Activated naive CD4-positive, alpha-beta T cell treated with anti-CD3 and anti-CD28 coated beads, Interleukin-2, amount 10 ng/mL, durations not matched to agents 7 days and 5 days (primary cell): ENCODE data around the gene THRAP3.
"Not testable (repeated sequence)": the region's sequence is repeated elsewhere in the genome, so short reads cannot be mapped to it uniquely, and the experiment has no call there.

ENCODE experiments used
- CTCF ChIA-PET: fragments of 350-600 bp; sonication (Branson Sonifier 250); formaldehyde crosslinking; loops from one replicate; lab custom pipeline; 2021; ENCODE audit warnings: antibody characterized with exemption; lab: Charles Lee
- DNase-seq: peaks from one replicate; pipeline ENCODE4 v3.0.0-alpha.2; 2020
- H3K27ac Mint-ChIP-seq: one replicate; pipeline ENCODE4 v1.8.0; 2021; ENCODE audit warnings: mild to moderate bottlenecking, moderate library complexity, mixed read lengths
- H3K27me3 Mint-ChIP-seq: one replicate; pipeline ENCODE4 v1.8.0; 2021; ENCODE audit warnings: mild to moderate bottlenecking, mixed read lengths
- H3K36me3 Mint-ChIP-seq: one replicate; pipeline ENCODE4 v1.8.0; 2021; ENCODE audit warnings: mixed read lengths
- H3K4me1 Mint-ChIP-seq: one replicate; pipeline ENCODE4 v1.8.0; 2021; ENCODE audit warnings: mixed read lengths
- H3K4me3 Mint-ChIP-seq: one replicate; pipeline ENCODE4 v1.8.0; 2021; ENCODE audit warnings: mild to moderate bottlenecking, moderate library complexity, mixed read lengths
- H3K9me3 Mint-ChIP-seq: one replicate; pipeline ENCODE4 v1.8.0; 2021; ENCODE audit warnings: mixed read lengths

THRAP3 gene

DNA sequence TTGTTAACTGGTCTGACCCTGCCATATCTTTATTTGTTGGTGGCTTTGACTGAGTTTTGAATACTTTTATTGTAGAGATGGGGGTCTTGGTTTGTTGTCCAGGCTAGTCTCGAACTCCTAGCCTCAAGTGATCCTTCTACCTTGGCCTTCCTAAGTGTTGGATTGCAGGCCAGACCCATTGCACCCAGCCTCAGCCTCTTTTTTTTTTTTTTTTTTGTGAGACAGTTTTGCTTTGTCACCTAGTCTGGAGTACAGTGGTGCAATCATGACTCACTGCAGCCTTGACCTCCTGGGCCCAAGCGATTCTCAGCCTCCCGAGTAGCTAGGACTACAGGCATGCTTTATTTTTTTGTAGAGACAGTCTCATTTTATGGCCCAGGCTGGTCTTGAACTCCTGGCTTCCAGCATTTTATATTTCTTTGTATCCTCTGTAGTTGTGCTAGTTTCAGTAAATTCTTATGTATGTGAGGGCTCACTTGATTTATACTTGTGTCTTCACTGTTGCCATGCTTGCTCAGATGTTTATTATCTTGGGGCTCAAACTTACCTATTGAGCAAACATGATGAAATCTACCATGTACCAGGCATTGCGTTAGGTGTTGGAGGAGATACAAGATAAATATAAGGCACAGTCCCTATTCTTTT lies 24.1 kb downstream of the THRAP3 start:
- H3K27me3 Mint-ChIP-seq, result no peaks in the 10 kb centered on the region
- H3K9me3 Mint-ChIP-seq, result no peaks in the 10 kb centered on the region
- peaks cover 23% of the 10 kb centered on the region for H3K36me3 Mint-ChIP-seq
- CTCF ChIA-PET, result no interaction called here
- no peak overlapping the region for H3K4me3 Mint-ChIP-seq
- no peak overlapping the region for H3K27ac Mint-ChIP-seq
- H3K4me1 Mint-ChIP-seq, result peaks cover 9% of the 10 kb centered on the region
- DNase-seq, result no peak

DNA sequence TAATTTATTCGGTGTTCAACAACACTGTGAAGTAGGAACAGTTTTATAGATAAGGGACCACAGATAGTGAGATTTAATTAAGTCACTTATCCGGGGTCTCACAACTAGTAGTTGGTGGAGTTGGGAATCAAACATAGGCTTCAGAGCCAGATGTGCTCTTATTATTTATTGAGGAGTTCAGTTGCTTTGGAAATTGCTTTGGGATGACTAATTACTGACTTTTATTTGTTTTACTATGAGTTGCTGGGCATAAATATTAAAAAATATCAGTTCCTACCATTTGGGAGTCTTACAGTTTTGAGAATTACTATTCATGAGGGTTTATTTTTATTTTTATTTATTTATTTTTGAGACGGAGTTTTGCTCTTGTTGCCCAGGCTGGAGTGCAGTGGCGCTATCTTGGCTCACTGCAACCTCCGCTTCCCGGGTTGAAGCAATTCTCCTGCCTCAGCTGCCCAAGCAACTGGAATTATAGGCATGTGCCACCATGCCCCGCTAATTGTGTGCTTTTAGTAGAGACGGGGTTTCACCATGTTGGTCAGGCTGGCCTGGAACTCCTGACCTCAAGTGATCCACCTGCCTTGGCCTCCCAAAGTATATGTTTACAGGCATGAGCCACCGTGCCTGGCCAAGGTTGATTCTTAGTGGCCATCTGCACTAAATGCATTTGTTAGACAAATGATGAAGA lies 27.7 kb downstream of the THRAP3 start:
- Mint-ChIP-seq H3K36me3 (peaks cover 13% of the 10 kb centered on the region), H3K4me1 (peaks cover 8% of the 10 kb centered on the region), H3K27me3 (no peaks in the 10 kb centered on the region), H3K27ac (no peak overlapping the region), H3K4me3 (no peak overlapping the region), H3K9me3 (no peaks in the 10 kb centered on the region)
- DNase-seq, result no peak
- CTCF ChIA-PET, result no interaction called here

DNA sequence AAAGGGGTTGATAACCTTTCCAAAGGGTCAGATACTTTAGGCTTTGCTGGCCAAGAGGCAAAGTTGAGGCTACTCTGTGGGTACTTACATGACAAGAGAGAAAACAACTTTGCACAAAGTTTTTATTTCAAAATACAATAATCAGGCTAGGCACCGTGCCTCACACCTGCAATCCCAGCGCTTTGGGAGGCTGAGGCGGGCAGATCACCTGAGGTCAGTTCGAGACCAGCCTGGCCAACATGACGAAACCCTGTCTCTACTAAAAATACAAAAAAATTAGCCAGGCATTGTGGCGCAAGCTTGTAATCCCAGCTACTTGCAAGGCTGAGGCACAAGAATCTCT lies 28.2 kb downstream of the THRAP3 start:
- H3K4me3 Mint-ChIP-seq, CTCF ChIA-PET, H3K9me3 Mint-ChIP-seq, DNase-seq, H3K27me3 Mint-ChIP-seq, H3K27ac Mint-ChIP-seq: not testable (repeated sequence)
- H3K4me1 Mint-ChIP-seq, result peaks cover 10% of the 10 kb centered on the region
- H3K36me3 Mint-ChIP-seq, result peaks cover 18% of the 10 kb centered on the region

DNA sequence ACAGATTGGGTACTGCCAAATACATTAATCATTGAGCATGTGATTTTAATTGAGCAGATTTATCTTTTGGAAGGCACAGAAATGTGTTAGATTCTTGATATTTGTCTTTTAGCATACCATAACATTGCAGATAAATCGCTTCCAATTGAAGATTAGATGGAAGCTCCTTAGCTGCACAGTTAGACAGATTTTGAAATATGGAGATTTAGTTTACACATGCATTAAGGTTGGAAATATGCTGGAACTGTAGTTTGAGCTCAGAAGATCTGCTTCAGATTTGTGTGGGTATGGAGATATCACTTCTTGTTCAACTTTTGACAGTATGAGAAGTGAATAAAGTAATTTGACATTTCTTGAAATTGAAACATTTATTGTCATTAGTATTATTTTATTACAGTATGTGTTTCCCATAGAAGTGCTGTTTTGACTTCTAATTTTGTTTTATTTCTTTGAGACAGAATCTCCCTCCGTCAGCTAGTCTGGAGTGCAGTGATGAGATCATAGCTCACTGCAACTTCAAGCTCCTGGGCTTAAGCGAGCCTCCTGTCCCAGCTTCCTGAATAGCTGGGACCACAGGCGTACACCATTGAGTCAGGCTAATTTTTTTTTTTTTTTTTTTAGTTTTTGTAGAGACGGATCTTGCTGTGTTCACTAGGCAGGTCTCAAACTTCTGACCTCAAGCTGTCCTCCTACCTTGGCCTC lies 29.1 kb downstream of the THRAP3 start:
- Mint-ChIP-seq H3K27ac (no peak overlapping the region), H3K36me3 (peaks cover 17% of the 10 kb centered on the region), H3K4me3 (no peak overlapping the region), H3K27me3 (no peaks in the 10 kb centered on the region), H3K9me3 (no peaks in the 10 kb centered on the region), H3K4me1 (peaks cover 9% of the 10 kb centered on the region)
- CTCF ChIA-PET, result interaction anchor here (0.7 to 1.2 kb wide), 3 partner anchors 32 to 153 kb away, joined by 3 read pairs; no protein-coding TSS in a partner anchor
- DNase-seq, result no peak

DNA sequence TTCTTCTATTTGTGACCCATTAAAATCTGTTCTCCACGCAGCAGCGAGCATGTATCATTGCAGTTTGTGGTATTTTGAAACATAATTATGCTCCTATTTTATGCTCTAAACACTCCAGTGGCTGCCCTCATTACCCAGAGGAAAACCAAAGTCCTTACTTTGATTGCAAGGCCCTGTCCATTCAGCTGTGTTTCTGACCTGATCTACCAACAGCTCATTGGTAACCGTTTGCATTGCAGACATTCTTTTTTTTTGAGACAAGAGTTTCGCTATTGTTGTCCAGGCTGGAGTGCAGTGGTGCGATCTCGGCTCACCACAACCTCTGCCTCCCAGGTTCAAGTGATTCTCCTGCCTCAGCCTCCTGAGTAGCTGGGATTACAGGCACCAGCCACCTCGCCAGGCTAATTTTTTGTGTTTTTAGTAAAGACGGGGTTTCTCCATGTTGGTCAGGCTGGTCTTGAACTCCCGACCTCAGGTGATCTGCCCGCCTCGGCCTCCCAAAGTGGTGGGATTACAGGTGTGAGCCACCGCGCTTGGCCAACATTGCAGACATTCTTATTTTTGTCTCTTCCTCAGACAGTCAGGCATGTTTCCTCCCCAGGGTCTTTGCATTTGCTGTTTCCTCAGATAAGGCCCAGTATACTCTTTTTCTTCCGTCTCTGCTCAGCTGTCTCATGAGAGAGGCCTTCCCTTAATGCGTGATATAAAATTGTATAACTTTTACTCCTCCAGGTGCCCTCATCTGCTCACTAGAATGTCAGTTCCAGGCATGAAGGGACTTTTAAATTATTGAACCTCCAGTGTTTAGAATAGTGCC lies 32.5 kb downstream of the THRAP3 start:
- Mint-ChIP-seq H3K27me3 (no peaks in the 10 kb centered on the region), H3K27ac (no peak overlapping the region), H3K4me3 (no peak overlapping the region), H3K36me3 (peaks cover 27% of the 10 kb centered on the region), H3K4me1 (peaks cover 9% of the 10 kb centered on the region), H3K9me3 (no peaks in the 10 kb centered on the region)
- DNase-seq, result no peak
- CTCF ChIA-PET, result no interaction called here

DNA sequence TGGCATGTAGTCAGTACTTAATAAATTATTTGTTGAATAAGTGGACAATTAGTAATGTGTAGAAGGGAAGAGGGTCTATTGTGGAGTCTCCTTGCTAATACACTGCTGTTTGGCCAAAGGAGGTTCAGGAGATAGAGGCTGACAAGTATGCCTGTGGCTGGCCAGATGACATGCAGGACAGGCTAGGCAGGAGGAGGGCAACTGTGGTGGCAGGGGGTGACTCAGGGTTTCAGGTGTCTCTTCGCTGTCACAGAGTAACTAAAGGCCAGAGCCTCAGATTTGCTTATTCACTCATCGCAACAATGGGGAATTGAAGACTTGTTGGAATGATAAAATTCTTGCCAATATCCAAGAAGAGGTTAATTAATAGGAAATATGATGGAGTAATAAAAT lies 33.1 kb downstream of the THRAP3 start:
- H3K4me1 Mint-ChIP-seq, result peaks cover 9% of the 10 kb centered on the region
- CTCF ChIA-PET, result no interaction called here
- no peak overlapping the region for H3K27ac Mint-ChIP-seq
- peaks cover 29% of the 10 kb centered on the region for H3K36me3 Mint-ChIP-seq
- no peak overlapping the region for H3K4me3 Mint-ChIP-seq
- H3K9me3 Mint-ChIP-seq, result no peaks in the 10 kb centered on the region
- DNase-seq, result no peak
- H3K27me3 Mint-ChIP-seq, result no peaks in the 10 kb centered on the region

DNA sequence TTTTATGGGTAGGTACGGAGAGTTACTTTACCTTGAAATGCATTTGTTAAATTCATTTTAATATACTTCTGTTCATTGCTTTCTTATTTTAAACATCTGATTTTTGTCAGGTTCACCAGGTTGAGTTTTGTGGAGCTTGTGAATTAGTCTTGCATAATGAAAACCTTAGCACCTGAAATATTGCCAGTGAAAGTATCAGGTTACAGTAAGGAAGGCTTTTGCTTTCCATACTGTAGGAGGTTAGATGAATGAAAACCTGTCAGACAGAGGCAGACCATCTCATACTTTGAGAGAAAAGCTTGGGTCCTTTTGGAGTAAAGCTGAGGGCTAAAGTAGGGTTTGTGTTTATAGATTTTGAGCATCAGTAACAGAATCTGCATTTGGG lies 34.7 kb downstream of the THRAP3 start:
- Mint-ChIP-seq H3K27ac (no peak overlapping the region), H3K9me3 (no peaks in the 10 kb centered on the region), H3K4me1 (peaks cover 5% of the 10 kb centered on the region), H3K27me3 (no peaks in the 10 kb centered on the region), H3K4me3 (no peak overlapping the region), H3K36me3 (peaks cover 33% of the 10 kb centered on the region)
- CTCF ChIA-PET, result interaction anchor here (0.6 kb wide), 1 partner anchor 39 kb away, joined by 3 read pairs; no protein-coding TSS in a partner anchor
- DNase-seq, result no peak

DNA sequence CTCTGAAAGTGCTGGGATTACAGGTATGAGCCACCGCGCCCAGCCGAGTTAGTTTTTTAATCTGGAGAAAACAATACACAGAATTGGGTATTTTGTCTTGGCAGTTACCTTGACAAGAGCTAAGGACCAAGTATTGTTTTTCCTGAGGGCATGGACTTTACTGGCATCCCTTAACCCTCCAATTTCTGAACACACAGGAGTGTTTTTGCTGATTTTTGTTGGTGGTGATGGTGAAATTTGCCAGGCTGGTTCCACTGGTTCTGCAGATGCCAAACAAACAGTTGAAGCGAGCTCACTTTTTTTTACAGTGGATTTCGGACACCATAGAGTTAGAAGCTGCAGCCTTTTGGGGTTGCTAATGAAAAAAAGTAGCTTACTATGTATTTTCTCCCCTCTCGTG lies 44.7 kb downstream of the THRAP3 start:
- H3K4me3 Mint-ChIP-seq, result no peak overlapping the region
- no peaks in the 10 kb centered on the region for H3K27me3 Mint-ChIP-seq
- CTCF ChIA-PET, result interaction anchor here (0.7 kb wide), 1 partner anchor 17 kb away, joined by 4 read pairs; no protein-coding TSS in a partner anchor
- H3K4me1 Mint-ChIP-seq, result peaks cover 5% of the 10 kb centered on the region
- H3K9me3 Mint-ChIP-seq, result no peaks in the 10 kb centered on the region
- DNase-seq, result no peak
- H3K36me3 Mint-ChIP-seq, result peaks cover 38% of the 10 kb centered on the region
- H3K27ac Mint-ChIP-seq, result peak overlapping the region; percentile 60

DNA sequence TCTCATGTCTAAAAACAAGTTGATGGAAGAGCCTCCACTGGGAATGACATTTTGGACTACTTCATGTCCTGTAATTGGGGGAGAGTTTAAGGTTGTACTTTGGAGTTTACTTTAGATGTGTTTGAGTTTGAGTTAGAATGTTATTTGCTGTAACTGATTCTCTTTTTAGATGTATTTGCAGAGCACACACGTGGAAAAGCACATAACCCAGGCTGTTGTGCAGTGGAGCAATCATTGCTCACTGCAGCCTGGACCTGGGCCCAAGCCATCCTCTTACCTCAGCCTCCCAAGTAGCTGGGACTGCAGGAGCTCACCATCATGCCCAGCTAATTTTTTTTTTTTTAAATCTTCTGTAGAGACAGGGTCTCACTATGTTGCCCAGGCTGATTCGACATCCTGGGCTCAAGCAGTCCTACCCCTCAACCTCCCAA lies 45.2 kb downstream of the THRAP3 start:
- H3K9me3 Mint-ChIP-seq, result no peaks in the 10 kb centered on the region
- no peak for DNase-seq
- H3K27me3 Mint-ChIP-seq, result no peaks in the 10 kb centered on the region
- no peak overlapping the region for H3K4me3 Mint-ChIP-seq
- CTCF ChIA-PET, result interaction anchor here (0.7 kb wide), 1 partner anchor 16 kb away, joined by 4 read pairs; no protein-coding TSS in a partner anchor
- peaks cover 8% of the 10 kb centered on the region for H3K4me1 Mint-ChIP-seq
- H3K36me3 Mint-ChIP-seq, result peaks cover 39% of the 10 kb centered on the region
- peak overlapping the region; percentile 60 for H3K27ac Mint-ChIP-seq

DNA sequence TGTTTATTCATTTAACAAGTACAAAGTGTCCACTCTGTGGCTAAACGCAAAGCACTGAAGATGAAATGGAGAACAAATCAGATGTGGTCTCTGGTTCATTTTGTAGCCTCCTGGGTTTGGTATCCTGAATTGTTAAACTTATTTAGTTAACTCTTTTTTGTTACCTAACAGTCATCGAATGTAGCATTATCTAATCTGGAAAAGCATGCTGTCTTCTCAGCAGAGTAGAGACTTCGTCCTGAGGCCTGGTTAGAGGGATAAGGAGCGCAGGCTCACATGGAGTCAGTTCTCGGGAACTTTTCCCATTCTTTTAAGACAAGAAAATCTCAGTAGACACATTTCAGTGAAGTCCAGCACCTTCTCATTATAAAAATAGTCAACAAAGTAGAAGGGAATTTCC lies 48.8 kb downstream of the THRAP3 start:
- no peaks in the 10 kb centered on the region for H3K27me3 Mint-ChIP-seq
- H3K4me3 Mint-ChIP-seq, result no peak overlapping the region
- CTCF ChIA-PET, result no interaction called here
- H3K9me3 Mint-ChIP-seq, result no peaks in the 10 kb centered on the region
- H3K36me3 Mint-ChIP-seq, result peaks cover 34% of the 10 kb centered on the region
- H3K27ac Mint-ChIP-seq, result no peak overlapping the region
- H3K4me1 Mint-ChIP-seq, result peaks cover 6% of the 10 kb centered on the region
- no peak for DNase-seq

DNA sequence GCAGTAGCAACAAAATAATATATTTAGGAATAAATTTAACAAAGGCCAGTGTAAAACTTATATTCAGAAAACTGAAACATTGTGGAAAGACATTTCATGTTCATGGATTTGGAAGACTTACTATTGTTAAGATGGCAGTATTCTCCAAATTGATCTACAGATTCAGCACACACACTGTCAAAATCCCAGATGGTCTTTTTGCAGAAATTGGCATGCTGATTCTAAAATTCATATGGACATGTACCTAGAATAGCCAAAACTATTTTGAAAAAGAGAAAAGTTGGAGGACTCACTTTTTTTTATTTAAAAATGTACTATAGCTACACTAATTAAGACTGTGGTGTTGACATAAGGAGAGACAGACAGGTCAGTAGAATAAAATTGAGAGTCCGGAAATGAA lies 50.0 kb downstream of the THRAP3 start:
- Mint-ChIP-seq H3K4me1 (peaks cover 3% of the 10 kb centered on the region), H3K4me3 (no peak overlapping the region), H3K27ac (no peak overlapping the region), H3K9me3 (no peaks in the 10 kb centered on the region), H3K36me3 (peaks cover 27% of the 10 kb centered on the region), H3K27me3 (no peaks in the 10 kb centered on the region)
- CTCF ChIA-PET, result interaction anchor here (0.6 kb wide), 1 partner anchor 110 kb away, joined by 4 read pairs; no protein-coding TSS in a partner anchor
- no peak for DNase-seq

DNA sequence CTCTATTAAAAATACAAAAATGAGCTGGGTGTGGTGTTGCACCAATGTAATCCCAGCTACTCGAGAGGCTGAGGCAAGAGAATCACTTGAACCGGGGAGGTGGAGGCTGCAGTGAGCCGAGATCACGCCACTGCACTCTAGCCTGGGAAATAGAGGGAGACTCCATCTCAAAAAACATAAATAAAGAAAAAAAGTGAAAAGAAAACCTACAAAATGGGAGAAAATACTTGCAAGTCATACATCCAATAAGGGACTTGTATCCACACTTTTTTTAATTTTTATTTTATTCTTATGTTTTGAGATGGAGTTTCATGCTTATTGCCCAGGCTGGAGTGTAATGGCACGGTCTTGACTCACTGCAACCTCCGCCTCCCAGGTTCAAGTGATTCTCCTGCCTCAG lies 52.4 kb downstream of the THRAP3 start:
- no peak for DNase-seq
- Mint-ChIP-seq H3K27ac (no peak overlapping the region), H3K9me3 (no peaks in the 10 kb centered on the region), H3K36me3 (peaks cover 20% of the 10 kb centered on the region), H3K27me3 (no peaks in the 10 kb centered on the region), H3K4me1 (peaks cover 11% of the 10 kb centered on the region), H3K4me3 (no peak overlapping the region)
- CTCF ChIA-PET, result interaction anchor here (1.2 kb wide), 1 partner anchor 9 kb away, joined by 3 read pairs; no protein-coding TSS in a partner anchor

DNA sequence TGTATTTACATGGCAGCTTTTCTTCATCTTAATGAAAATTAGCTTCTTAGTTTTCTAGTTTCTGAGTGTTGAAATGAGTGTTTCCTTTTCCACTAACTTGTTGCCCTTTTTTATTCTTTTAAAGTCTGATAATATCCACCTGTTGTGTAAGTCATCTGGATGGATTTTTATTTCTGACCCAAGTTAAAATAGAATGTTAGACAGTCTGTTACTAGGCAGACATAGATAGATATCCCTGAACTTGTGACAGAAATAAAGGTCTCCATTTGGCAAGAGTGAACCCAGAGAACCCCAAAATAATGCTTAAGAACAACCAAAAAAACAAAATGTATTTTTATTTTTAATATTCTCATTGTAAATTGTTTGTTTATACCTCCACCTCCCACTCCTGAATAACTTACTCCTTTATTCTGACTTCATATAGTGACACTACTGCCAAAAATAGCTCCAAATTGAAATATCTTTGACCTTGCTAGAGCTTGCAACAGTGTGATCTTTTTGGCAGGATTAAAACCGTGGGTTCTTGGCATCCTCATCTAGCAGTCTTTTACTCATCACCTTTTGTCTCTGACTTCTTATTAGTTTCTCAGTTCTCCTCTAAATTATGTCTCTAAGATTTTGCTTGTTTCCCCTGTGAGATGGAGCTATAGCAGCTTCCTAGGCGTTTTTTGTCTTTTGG lies 55.0 kb downstream of the THRAP3 start:
- CTCF ChIA-PET, result interaction anchor here (1.7 kb wide), 1 partner anchor 130 kb away, joined by 7 read pairs; the partner anchor contains the start of gene TRAPPC3
- H3K27ac Mint-ChIP-seq, result no peak overlapping the region
- H3K36me3 Mint-ChIP-seq, result peaks cover 21% of the 10 kb centered on the region
- no peaks in the 10 kb centered on the region for H3K27me3 Mint-ChIP-seq
- H3K4me1 Mint-ChIP-seq, result peaks cover 9% of the 10 kb centered on the region
- no peak for DNase-seq
- H3K4me3 Mint-ChIP-seq, result no peak overlapping the region
- no peaks in the 10 kb centered on the region for H3K9me3 Mint-ChIP-seq
